K562 (cell line): Measurements from ENCODE around the gene PPIE.

Experiments used
- HSF4 ChIP-seq: fragments of 250-450 bp; sonication (Bioruptor Pico); IDR thresholded peaks from 2 replicates; pipeline ENCODE4 v2.1.2; 2022; ENCODE audit warnings: mild to moderate bottlenecking, moderate library complexity, borderline replicate concordance
- MAZ ChIP-seq, 2 experiments: fragments of 450-650 bp in 1 of 2; sonication (generic) in 1 of 2; formaldehyde crosslinking; IDR thresholded peaks in 1 of 2; conservative IDR thresholded peaks in 1 of 2; 2 replicates each; pipeline versions ENCODE4 v1.4.0 to v1.5.0; 2020; ENCODE audit warnings: mild to moderate bottlenecking in 1 of 2, missing genetic modification reagents in 1 of 2
- POLR2AphosphoS5 ChIP-seq: IDR thresholded peaks from 2 replicates; pipeline ENCODE4 v1.6.1; 2011; ENCODE audit warnings: mild to moderate bottlenecking, low read depth, low read length, moderate library complexity; ENCODE audit not compliant: control insufficient read depth, insufficient read depth
- SIN3B ChIP-seq: fragments of 450-650 bp; IDR thresholded peaks from 2 replicates; pipeline ENCODE4 v1.6.1; 2017; ENCODE audit warnings: low read depth, mild to moderate bottlenecking, moderate library complexity
- TEAD4 ChIP-seq, 2 experiments: sonication (generic) in 1 of 2; formaldehyde crosslinking in 1 of 2; IDR thresholded peaks; 2 replicates each; pipeline versions ENCODE4 v1.6.1 to v1.8.0; 2012 to 2022; ENCODE audit warnings: borderline replicate concordance in 1 of 2, inconsistent platforms in 1 of 2, low read length in 1 of 2, mild to moderate bottlenecking in 1 of 2, missing genetic modification reagents in 1 of 2
- TF ChIP-seq, protein P1 (sequence below): sonication (generic); formaldehyde crosslinking; IDR thresholded peaks from 2 replicates; pipeline ENCODE4 v1.5.0; 2020; ENCODE audit warnings: missing genetic modification reagents
- TF ChIP-seq, protein P2 (sequence below), 3 experiments: IDR thresholded peaks in 2 of 3; conservative IDR thresholded peaks in 1 of 3; 2 replicates each; pipeline ENCODE4 v1.5.1; 2011 to 2012; ENCODE audit warnings: low read length in 3 of 3, mild to moderate bottlenecking in 3 of 3, control low read depth in 2 of 3, improper control_type of control experiment in 1 of 3, inconsistent platforms in 1 of 3, low read depth in 1 of 3, mixed read lengths in 1 of 3, moderate library complexity in 1 of 3; ENCODE audit not compliant: insufficient read depth in 2 of 3

DNA sequence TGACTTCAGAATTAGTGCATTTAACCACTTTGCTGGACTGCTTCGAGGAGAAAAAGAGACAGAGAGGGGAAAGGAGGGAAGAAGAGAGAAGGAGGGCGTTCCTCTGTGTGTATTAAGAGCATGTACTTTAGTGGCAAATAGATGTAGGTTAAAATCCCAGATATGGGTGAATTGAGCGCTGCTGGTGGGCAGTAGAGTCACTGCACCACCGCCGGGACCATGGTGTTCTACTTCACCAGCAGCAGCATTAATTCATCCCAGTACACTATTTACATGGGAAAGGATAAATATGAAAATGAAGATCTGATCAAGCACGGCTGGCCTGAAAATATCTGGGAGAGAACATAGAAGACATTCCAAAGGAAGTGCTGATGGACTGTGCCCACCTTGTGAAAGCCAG lies 20.9 kb upstream of the PPIE start:
- TF ChIP-seq, protein P1, sequence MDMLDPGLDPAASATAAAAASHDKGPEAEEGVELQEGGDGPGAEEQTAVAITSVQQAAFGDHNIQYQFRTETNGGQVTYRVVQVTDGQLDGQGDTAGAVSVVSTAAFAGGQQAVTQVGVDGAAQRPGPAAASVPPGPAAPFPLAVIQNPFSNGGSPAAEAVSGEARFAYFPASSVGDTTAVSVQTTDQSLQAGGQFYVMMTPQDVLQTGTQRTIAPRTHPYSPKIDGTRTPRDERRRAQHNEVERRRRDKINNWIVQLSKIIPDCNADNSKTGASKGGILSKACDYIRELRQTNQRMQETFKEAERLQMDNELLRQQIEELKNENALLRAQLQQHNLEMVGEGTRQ (CRISPR knock-in tag) = no peak
- TF ChIP-seq MAZ (CRISPR knock-in tag; conservative IDR thresholded peaks at IDR 0.05 in 1 of 2, IDR thresholded peaks at IDR 0.05 in 1 of 2) = no peak
- no peak for TF ChIP-seq POLR2AphosphoS5
- no peak for TF ChIP-seq SIN3B
- TF ChIP-seq, protein P2, sequence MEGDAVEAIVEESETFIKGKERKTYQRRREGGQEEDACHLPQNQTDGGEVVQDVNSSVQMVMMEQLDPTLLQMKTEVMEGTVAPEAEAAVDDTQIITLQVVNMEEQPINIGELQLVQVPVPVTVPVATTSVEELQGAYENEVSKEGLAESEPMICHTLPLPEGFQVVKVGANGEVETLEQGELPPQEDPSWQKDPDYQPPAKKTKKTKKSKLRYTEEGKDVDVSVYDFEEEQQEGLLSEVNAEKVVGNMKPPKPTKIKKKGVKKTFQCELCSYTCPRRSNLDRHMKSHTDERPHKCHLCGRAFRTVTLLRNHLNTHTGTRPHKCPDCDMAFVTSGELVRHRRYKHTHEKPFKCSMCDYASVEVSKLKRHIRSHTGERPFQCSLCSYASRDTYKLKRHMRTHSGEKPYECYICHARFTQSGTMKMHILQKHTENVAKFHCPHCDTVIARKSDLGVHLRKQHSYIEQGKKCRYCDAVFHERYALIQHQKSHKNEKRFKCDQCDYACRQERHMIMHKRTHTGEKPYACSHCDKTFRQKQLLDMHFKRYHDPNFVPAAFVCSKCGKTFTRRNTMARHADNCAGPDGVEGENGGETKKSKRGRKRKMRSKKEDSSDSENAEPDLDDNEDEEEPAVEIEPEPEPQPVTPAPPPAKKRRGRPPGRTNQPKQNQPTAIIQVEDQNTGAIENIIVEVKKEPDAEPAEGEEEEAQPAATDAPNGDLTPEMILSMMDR (IDR thresholded peaks at IDR 0.05 in 2 of 3, conservative IDR thresholded peaks at IDR 0.05 in 1 of 3; ENCODE audit: insufficient read depth in 2 of 3, low read depth in 1 of 3, low read length in 3 of 3) = peak in 2 of 3 experiments; percentile 17 to 36; a peak in 3 of 6 replicates
- TF ChIP-seq TEAD4 (IDR thresholded peaks at IDR 0.05; ENCODE audit: low read length) = no peak
- no peak for TF ChIP-seq TEAD4 (CRISPR knock-in tag; IDR thresholded peaks at IDR 0.05; ENCODE audit: borderline replicate concordance)
- no peak for TF ChIP-seq HSF4
